Activated T-helper 1 cell treated with Interleukin-2 at 50 U/mL for 16 hours (primary cell): ENCODE results near the gene ABCB4.

Experiments
- DNase-seq: peaks from one replicate; pipeline ENCODE4 v3.0.0-alpha.2; 2020; ENCODE audit warnings: low read depth

The ABCB4 gene

GRCh38 chr7:87420173-87420572, 55.3 kb downstream of the ABCB4 start:
- DNase-seq = no peak

GRCh38 chr7:87416682-87417587, 58.5 kb downstream of the ABCB4 start:
- DNase-seq = peak; percentile 19

GRCh38 chr7:87414794-87415188, 60.7 kb downstream of the ABCB4 start:
- no peak for DNase-seq

GRCh38 chr7:87413951-87414793, 61.3 kb downstream of the ABCB4 start:
- no peak for DNase-seq

- no peak for DNase-seq
These were observed 62.5 kb downstream of the ABCB4 start for GRCh38 chr7:87413029-87413428.

- no peak for DNase-seq
These were observed 64.3 kb downstream of the ABCB4 start for GRCh38 chr7:87411186-87411585.

- no peak for DNase-seq
These were observed 70.8 kb downstream of the ABCB4 start for GRCh38 chr7:87404674-87405073.

GRCh38 chr7:87398446-87398845, 77.0 kb downstream of the ABCB4 start:
- DNase-seq = no peak

- DNase-seq = no peak
These were observed 79.9 kb downstream of the ABCB4 start for GRCh38 chr7:87395442-87396020.

- DNase-seq = no peak
These were observed 84.3 kb downstream of the ABCB4 start for GRCh38 chr7:87391020-87391701.

- no peak for DNase-seq
These were observed 94.6 kb downstream of the ABCB4 start for GRCh38 chr7:87380905-87381304.

- DNase-seq = no peak
These were observed 99.6 kb downstream of the ABCB4 start for GRCh38 chr7:87375662-87376435.

- no peak for DNase-seq
These were observed 104.8 kb downstream of the ABCB4 start for GRCh38 chr7:87370660-87371180.

- no peak for DNase-seq
These were observed 106.3 kb downstream of the ABCB4 start for GRCh38 chr7:87369216-87369615.

GRCh38 chr7:87364246-87364645, 111.2 kb downstream of the ABCB4 start:
- no peak for DNase-seq

- no peak for DNase-seq
These were observed 112.1 kb downstream of the ABCB4 start for GRCh38 chr7:87363342-87363741.

GRCh38 chr7:87361320-87361719, 114.2 kb downstream of the ABCB4 start:
- no peak for DNase-seq

- no peak for DNase-seq
These were observed 116.1 kb downstream of the ABCB4 start for GRCh38 chr7:87359366-87359765.

GRCh38 chr7:87356448-87356847, 119.0 kb downstream of the ABCB4 start:
- no peak for DNase-seq

GRCh38 chr7:87354749-87355148, 120.7 kb downstream of the ABCB4 start:
- DNase-seq = no peak
